LHCN-M2 (cell line): ENCODE data around the gene RPL19. TPM values are rescaled to one million over a fixed set of nuclear protein-coding genes. Genes with fewer than 3 reads are reported as not detected.

Experiments
- DNase-seq: peaks from one replicate; pipeline ENCODE4 v3.0.0-alpha.2; 2012; ENCODE audit warnings: low read depth
- total RNA-seq: library from RNA; depleted of rRNA; stranded (reverse); fragments of >200 nt; gene quantifications from 2 replicates; pipeline ENCODE4 v1.2.3, GENCODE V29; 2014

Gene RPL19
- total RNA-seq, 1 experiment from 2014 or later = 2,020 TPM

GRCh38 chr17:39171933-39172332 lies 28.1 kb upstream of the RPL19 start:
- DNase-seq = no peak

GRCh38 chr17:39173080-39173479 lies 27.0 kb upstream of the RPL19 start:
- DNase-seq = no peak

- DNase-seq = no peak
Measured at GRCh38 chr17:39173526-39174274, 26.4 kb upstream of the RPL19 start.

GRCh38 chr17:39174920-39175694 lies 25.0 kb upstream of the RPL19 start:
- peak; percentile 48 for DNase-seq

- peak; percentile 68 for DNase-seq
Measured at GRCh38 chr17:39175695-39176093, 24.4 kb upstream of the RPL19 start.

- DNase-seq = no peak
Measured at GRCh38 chr17:39177256-39177655, 22.8 kb upstream of the RPL19 start.

- DNase-seq = peak; percentile 55
Measured at GRCh38 chr17:39178536-39178935, 21.5 kb upstream of the RPL19 start.

GRCh38 chr17:39181303-39181702 lies 18.8 kb upstream of the RPL19 start:
- no peak for DNase-seq

GRCh38 chr17:39183045-39183444 lies 17.0 kb upstream of the RPL19 start:
- no peak for DNase-seq

- no peak for DNase-seq
Measured at GRCh38 chr17:39183720-39184119, 16.4 kb upstream of the RPL19 start.

GRCh38 chr17:39186481-39187002 lies 13.5 kb upstream of the RPL19 start:
- DNase-seq = no peak

GRCh38 chr17:39187152-39187830 lies 12.8 kb upstream of the RPL19 start:
- no peak for DNase-seq

GRCh38 chr17:39191750-39192510 lies 8.2 kb upstream of the RPL19 start:
- no peak for DNase-seq

- DNase-seq = no peak
Measured at GRCh38 chr17:39192901-39193300, 7.2 kb upstream of the RPL19 start.

GRCh38 chr17:39193346-39193745 lies 6.7 kb upstream of the RPL19 start:
- DNase-seq = no peak

GRCh38 chr17:39194089-39194984 lies 5.7 kb upstream of the RPL19 start:
- DNase-seq = no peak

- DNase-seq = no peak
Measured at GRCh38 chr17:39194985-39195524, 5.0 kb upstream of the RPL19 start.

GRCh38 chr17:39195568-39196160 lies 4.4 kb upstream of the RPL19 start:
- DNase-seq = no peak

GRCh38 chr17:39196241-39196807 lies 3.8 kb upstream of the RPL19 start:
- DNase-seq = peak; percentile 56
